ENCODE results near the gene OCLN.

DNA sequence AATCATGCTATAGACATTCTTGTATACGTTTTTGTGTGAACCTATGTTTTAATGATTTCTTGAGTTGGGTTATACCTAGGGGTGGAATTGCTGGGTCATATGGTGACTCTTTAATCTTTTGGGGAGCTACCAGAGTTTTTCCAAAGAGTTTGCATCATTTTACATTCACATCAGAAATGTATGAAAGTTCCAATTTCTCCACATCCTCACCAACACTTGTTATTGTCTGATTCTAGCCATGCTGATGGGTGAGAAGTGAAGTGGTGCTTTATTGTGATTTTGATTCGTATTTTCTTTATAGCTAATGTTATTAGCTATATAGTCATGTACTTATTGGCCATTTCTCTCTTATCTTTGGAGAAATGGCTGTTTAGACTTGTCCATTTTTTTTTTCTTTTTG is 18.1 kb downstream of the OCLN start:
- TF ChIP-seq, protein P1, sequence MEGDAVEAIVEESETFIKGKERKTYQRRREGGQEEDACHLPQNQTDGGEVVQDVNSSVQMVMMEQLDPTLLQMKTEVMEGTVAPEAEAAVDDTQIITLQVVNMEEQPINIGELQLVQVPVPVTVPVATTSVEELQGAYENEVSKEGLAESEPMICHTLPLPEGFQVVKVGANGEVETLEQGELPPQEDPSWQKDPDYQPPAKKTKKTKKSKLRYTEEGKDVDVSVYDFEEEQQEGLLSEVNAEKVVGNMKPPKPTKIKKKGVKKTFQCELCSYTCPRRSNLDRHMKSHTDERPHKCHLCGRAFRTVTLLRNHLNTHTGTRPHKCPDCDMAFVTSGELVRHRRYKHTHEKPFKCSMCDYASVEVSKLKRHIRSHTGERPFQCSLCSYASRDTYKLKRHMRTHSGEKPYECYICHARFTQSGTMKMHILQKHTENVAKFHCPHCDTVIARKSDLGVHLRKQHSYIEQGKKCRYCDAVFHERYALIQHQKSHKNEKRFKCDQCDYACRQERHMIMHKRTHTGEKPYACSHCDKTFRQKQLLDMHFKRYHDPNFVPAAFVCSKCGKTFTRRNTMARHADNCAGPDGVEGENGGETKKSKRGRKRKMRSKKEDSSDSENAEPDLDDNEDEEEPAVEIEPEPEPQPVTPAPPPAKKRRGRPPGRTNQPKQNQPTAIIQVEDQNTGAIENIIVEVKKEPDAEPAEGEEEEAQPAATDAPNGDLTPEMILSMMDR (IDR thresholded peaks at IDR 0.05; ENCODE audit: insufficient read depth, low read depth, low read length): no peak
- TF ChIP-seq EZH2 (IDR thresholded peaks at IDR 0.05; ENCODE audit: insufficient read depth, low read length): no peak

All from astrocyte (in vitro differentiated cells and primary cell).